Pons (tissue), 1 donor: Measurements from ENCODE around the gene MRPL11.
"Not testable (repeated sequence)": the region's sequence is repeated elsewhere in the genome, so short reads cannot be mapped to it uniquely, and the experiment has no call there.

Experiments
- DNase-seq: peaks from one replicate; pipeline ENCODE4 v3.0.0-alpha.2; 2016; ENCODE audit warnings: low spot score

Gene MRPL11

GRCh38 chr11:66467034-66467659 is 28.5 kb upstream of the MRPL11 start:
- DNase-seq: peak; percentile 7

DNA sequence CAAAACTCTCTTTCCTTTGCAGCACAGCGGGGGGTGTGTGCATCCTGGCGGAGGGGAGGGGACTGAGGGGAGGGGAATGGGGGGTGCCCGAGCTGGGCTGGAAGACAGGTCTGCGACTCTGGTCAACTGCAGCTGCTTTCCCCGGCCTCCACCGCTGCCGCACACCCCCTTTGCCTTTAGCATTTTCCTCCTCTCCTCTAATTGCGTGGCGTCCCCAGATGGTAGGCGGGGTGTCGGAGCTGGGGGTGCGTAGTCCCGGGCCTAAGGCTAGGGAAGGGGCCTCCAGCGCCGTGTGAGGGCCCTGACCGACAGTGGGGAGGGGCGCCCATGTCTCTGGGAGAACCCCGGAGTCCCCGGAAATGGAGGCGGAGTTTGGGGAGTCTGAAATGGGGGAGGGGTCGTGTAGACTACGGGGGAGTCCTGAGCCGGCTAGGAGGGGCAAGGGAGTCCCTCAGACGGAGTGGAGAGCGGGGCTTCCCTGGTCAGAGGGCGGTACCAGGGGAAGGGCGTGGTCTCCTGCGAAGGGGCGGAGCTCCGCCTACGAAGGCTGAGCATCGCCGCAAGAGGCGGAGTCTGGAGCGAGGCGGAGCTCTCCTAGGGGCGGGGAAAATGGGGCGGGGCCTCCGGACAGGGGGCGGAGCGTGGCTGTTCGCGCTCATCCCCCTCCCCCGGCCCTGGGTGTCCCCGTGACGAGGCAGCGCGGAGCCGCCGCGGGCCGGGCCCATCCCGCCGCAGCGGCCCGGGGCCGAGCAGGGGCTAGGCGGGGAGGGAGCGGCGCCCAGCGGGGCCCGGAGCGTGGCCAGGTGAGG is 27.8 kb upstream of the MRPL11 start, which contains the start of gene PELI3:
Gene PELI3, plus strand, starts transcription at position 681 of the 809 bp plus-strand sequence. CDS start 1,224 bp downstream, outside the sequence.
- DNase-seq: peak; percentile 90

DNA sequence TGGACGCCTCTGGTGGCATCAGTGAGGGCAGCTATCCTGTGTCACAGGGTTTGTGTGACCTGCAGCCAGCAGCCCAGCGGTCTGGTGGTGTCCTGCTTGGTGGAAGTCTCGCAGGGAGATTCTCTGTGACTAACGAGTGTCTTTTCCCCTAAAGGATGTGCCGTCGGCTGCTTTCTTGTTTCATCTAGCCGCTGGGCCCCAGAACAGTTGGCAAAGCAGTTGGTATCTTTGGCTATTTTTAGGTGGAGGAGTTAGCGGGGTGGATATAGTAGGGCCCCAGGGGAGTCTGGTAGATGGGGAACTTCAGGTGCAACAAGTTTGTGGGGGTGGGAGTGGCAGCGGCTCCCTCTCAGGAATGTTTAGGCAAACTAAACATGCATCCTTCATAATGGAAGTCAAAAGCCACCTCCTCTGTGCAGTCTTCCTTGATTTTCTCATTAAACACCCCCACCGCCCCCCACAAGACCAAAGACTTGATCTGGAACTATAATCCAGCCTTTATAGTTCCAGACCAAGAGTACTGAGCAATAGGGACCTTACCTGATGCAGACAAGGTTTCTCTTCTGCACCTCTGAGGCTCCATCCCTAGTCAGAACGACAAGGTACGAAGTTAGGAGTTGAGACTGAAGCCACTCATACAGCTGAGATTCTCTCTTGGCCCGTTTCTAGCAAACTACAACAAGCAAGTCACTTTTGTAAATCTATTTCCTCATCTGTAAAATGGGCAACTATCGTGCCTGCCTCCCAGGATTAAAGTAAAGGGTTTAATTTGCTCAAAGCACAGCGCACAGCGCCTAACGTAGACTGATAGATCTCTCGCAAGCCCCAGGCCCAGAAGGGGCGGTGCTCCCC is 27.0 kb upstream of the MRPL11 start:
- DNase-seq: no peak

DNA sequence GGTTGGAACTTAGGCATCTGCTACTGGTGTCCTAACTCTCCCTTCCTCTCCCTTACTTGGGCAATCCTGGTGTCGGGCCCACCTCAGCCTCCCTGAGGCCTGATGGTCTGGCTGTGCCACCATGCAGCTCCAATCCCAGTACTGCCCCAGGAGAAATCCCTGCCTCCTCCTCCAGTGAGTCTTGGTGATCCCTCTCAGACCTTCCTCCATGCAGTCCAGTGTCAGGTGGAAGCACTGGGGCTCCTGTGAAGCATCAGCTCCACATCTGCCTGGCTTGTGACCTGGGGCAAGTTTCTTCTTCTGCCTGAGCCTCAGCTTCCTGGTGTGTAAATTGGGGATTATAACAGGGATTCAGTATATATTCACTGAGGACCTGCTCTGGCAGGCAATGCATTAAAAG is 26.3 kb upstream of the MRPL11 start:
- DNase-seq: no peak

- not testable (repeated sequence) for DNase-seq
Measured at GRCh38 chr11:66464116-66464515, 25.5 kb upstream of the MRPL11 start.

DNA sequence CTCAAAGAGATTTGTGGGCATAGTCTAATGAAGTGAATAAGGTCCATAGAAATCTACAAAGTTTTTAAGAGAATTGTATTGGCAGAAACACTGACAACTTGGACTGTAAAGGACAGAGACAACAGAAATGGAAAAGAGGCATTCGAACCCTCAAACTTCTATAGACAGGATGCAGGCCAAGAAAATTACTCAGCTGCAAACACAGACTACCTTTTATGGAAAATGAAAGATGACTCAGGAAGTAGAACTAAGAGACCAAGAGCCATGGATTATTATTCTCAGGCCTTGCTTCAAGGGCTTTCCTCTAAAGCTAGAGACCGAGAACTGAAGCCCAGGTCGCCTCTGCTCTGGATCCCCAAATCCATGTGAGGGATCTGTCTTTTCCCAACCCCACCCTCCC is 24.3 kb upstream of the MRPL11 start:
- DNase-seq: no peak

DNA sequence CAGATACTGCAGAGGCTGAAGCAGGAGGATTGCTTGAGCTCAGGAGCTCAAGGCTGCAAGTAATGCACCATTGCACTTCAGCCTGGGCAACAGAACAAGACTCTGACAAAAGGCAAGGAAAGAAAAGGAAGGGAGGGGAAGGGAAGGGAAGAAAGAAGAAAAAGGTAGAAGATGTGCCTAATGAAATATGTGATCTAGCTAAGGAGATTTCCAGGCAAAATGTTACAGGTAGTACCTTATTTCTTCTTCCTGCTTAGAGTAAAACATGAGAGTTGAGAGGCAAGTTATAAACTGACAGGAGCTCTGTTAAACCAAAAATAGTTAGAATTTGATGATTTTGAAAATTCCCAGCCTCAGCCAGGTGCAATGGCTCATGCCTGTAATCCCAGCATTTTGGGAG is 23.4 kb upstream of the MRPL11 start:
- no peak for DNase-seq

DNA sequence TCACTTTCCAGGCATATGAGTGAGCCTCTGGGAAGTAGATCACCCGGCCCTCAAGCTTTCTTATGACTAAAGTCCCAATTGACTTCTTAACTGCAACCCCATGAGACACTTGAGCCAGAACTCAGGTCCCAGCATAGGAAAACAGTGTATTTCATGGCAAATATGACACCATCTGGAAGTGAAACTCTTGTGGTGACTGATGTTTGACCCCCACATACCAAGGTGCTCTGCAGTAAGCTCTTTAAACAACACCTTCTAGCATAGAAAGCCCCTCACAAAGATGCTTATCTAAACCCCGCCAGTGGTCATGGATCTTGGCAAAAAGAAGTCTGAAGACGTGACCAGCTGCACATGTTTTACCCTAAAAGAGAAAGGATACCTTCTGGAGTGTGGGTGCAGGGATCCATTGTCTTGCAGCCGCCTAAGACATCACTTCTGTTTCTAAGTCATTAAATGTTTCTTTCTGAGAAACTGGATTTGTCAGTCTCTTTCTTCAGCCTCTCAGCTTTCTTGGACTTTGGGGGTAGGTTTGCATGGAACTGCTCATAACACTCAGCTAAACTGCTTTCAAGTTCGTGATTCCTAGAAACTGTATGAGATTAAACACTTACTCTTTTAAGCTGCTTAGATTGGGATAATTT is 20.6 kb upstream of the MRPL11 start:
- DNase-seq: no peak

GRCh38 chr11:66457826-66458225 is 19.2 kb upstream of the MRPL11 start:
- no peak for DNase-seq

- DNase-seq: no peak
Measured at GRCh38 chr11:66454828-66455227, 16.2 kb upstream of the MRPL11 start.

DNA sequence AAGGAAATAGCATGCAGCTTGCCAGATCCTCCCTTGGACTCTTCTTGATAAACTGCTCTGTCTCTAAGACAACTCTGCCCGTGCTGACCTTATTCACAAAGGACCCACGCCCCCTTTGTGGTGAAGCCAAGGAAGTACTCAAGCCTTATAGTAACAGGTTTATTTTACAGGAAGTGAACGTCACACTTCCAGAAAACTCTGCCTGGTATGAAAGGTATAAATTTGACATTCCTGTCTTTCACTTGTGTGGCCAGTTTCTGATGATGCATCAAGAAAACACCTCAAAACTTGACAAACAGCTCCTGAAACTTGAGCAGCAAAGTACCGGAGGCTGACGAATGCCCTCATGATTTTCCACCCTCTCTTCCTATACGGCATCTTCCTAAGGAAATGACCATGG is 15.6 kb upstream of the MRPL11 start:
- no peak for DNase-seq

- DNase-seq: no peak
Measured at GRCh38 chr11:66451663-66452062, 13.0 kb upstream of the MRPL11 start.

DNA sequence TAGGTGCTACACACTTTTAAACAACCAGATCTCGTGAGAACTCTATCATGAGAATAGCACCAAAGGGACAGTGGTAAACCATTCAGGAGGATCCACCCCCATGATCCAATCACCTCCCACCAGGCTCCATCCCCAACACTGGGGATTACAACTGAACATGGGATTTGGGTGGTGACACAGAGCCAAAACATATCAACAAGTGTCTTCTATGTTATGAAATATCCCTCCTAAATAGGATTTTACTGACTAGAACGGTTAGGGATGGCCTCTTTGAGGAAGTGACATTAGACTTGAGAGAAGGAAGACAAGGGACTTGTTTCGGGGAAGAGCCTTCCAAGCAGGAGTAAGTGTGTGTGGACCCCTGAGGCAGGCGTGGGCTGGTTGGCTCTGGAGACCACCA is 11.9 kb upstream of the MRPL11 start:
- DNase-seq: no peak

DNA sequence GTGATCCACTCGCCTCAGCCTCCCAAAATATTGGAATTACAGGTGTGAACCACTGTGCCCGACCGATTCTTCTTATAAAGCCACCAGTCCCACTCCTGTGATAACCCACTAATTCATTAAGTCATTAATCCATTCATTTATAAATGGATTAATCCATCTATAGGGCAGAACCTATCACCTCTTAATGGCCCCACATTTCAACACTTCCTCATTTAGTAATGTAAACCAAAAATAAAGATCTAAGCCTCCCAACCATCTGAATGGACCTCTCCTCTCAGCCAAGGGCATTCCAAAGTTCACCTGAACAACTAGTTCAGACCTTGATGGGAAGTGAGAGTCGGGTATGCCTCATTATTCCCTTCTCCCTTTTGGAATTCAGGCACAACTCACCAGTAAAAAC is 9.9 kb upstream of the MRPL11 start:
- no peak for DNase-seq

- no peak for DNase-seq
Measured at GRCh38 chr11:66447012-66447411, 8.4 kb upstream of the MRPL11 start.

GRCh38 chr11:66443602-66444001 is 5.0 kb upstream of the MRPL11 start:
- no peak for DNase-seq

- not testable (repeated sequence) for DNase-seq
Measured at GRCh38 chr11:66440940-66441282, 2.3 kb upstream of the MRPL11 start.

DNA sequence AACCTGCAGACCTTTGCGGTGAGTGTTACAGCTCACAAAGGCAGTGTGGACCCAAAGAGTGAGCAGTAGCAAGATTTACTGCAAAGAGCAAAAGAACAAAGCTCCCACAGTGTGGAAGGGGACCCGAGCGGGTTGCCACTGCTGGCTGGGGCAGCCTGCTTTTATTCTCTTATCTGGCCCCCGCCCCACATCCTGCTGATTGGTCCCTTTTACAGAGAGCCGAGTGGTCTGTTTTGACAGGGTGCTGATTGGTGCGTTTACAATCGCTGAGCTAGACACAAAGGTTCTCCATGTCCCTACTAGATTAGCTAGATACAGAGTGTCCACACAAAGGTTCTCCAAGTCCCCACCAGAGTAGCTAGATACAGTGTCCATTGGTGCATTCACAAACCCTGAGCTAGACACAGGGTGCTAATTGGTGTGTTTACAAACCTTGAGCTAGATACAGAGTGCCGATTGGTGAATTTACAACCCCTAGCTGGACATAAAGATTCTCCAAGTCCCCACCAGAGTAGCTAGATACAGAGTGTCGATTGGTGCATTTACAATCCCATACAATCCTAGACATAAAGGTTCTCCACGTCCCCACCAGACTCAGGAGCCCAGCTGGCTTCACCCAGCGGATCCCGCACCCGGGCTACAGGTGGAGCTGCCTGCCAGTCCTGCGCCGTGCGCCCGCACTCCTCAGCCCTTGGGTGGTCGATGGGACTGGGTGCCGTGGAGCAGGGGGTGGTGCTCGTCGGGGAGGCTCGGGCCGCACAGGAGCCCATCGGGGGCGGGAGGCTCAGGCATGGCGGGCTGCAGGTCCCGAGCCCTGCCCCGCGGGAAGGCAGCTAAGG is 1.7 kb upstream of the MRPL11 start:
- DNase-seq: not testable (repeated sequence)

DNA sequence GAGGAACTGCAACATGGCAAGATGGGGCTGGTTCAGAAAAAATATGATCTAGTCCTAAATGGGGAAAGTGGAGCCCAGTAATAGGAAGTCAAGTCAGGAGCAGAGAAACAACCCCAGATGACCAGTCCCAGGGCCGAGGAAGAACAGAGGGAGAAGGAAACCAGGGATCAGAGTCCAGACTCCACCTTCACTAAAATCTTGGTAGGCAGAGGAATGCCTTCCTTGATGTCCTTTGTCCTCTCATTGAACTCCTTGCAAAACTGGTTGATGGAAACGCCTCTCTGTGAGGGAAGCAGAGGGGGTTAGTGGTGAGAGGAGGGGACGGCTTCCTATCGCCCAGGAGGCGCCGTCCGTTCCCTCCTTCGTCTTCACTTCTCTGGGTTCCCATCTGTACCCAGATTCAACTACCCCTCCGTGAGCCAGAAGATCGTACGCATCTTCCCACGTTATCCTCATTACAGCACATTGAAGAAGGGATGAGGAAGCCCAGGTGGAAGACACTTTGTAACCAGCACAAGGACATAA is 607 bp downstream of the MRPL11 start:
- no peak for DNase-seq

- DNase-seq: peak; percentile 15
Measured at GRCh38 chr11:66432597-66432996, 6.1 kb downstream of the MRPL11 start.

GRCh38 chr11:66431871-66432329 is 6.7 kb downstream of the MRPL11 start:
- not testable (repeated sequence) for DNase-seq
